PC-9 (cell line): Measurements from ENCODE around the gene PNMA6A. TPM values are rescaled to one million over a fixed set of nuclear protein-coding genes. Genes with fewer than 3 reads are reported as not detected.

Experiments
- BruUV-seq: library from RNA; stranded (reverse); fragments of 400-500 nt; replicated peaks from 2 replicates; lab custom pipeline; 2021; lab: Mats Ljungman, UMichigan
- CTCF ChIA-PET: fragments of 300-600 bp; sonication (Branson Sonifier 250); formaldehyde crosslinking; loops from one replicate; lab custom pipeline; 2022; ENCODE audit warnings: antibody characterized with exemption; lab: Charles Lee
- POLR2A ChIA-PET: fragments of 300-600 bp; sonication (Branson Sonifier 250); formaldehyde crosslinking; loops from one replicate; lab custom pipeline; 2022; ENCODE audit warnings: antibody characterized with exemption; ENCODE audit not compliant: unreplicated experiment; lab: Charles Lee
- DNase-seq, 2 experiments: peaks; one replicate each; pipeline versions ENCODE4 v3.0.0 to v3.0.0-alpha.2; 2015 to 2022; ENCODE audit warnings: mixed read lengths in 1 of 2
- H2AFZ ChIP-seq: fragments of 200-600 bp; sonication (generic); 2 replicates; pipeline ENCODE4 v1.8.1; 2017; ENCODE audit warnings: antibody characterized with exemption
- H3F3A ChIP-seq: fragments of 200-600 bp; sonication (generic); 2 replicates; pipeline ENCODE4 v1.8.1; 2017; ENCODE audit warnings: antibody characterized with exemption, mild to moderate bottlenecking, low read depth; ENCODE audit not compliant: insufficient read depth
- H3K27ac ChIP-seq: fragments of 200-600 bp; sonication (generic); 2 replicates; pipeline ENCODE4 v1.6.1; 2016; ENCODE audit warnings: mixed run types
- H3K27me3 ChIP-seq: fragments of 200-600 bp; sonication (generic); 2 replicates; pipeline ENCODE4 v1.6.1; 2016; ENCODE audit warnings: low read depth, mixed run types; ENCODE audit not compliant: insufficient read depth
- H3K36me3 ChIP-seq: fragments of 200-600 bp; sonication (generic); 2 replicates; pipeline ENCODE4 v1.6.1; 2016; ENCODE audit warnings: low read depth, mixed run types
- H3K4me1 ChIP-seq: fragments of 200-600 bp; sonication (generic); replicated peaks from 2 replicates; pipeline ENCODE4 v1.6.1; 2016; ENCODE audit warnings: mixed run types; ENCODE audit not compliant: insufficient read depth
- H3K4me2 ChIP-seq: fragments of 200-600 bp; sonication (generic); 2 replicates; pipeline ENCODE4 v1.6.1; 2017; ENCODE audit warnings: mixed run types
- H3K4me3 ChIP-seq: fragments of 200-600 bp; sonication (generic); 2 replicates; pipeline ENCODE4 v1.6.1; 2016; ENCODE audit warnings: mixed run types
- H3K79me2 ChIP-seq: fragments of 200-600 bp; sonication (generic); 2 replicates; pipeline ENCODE4 v1.6.1; 2017; ENCODE audit warnings: low read depth, mixed run types
- H3K9me2 ChIP-seq: fragments of 200-600 bp; sonication (generic); 2 replicates; pipeline ENCODE4 v1.8.1; 2017; ENCODE audit warnings: mild to moderate bottlenecking; ENCODE audit not compliant: insufficient read depth
- H3K9me3 ChIP-seq: fragments of 200-600 bp; sonication (generic); 2 replicates; pipeline ENCODE4 v1.8.1; 2016; ENCODE audit warnings: low read depth; ENCODE audit not compliant: insufficient read depth
- H4K20me1 ChIP-seq: fragments of 200-600 bp; sonication (generic); 2 replicates; pipeline ENCODE4 v1.8.1; 2017; ENCODE audit not compliant: insufficient read depth
- CTCF ChIP-seq: fragments of 200-600 bp; sonication (generic); conservative IDR thresholded peaks from 2 replicates; pipeline ENCODE4 v1.6.1; 2017; ENCODE audit warnings: mixed run types, antibody characterized with exemption, mild to moderate bottlenecking, moderate library complexity
- EZH2 ChIP-seq: fragments of 200-600 bp; sonication (generic); IDR thresholded peaks from 2 replicates; pipeline ENCODE4 v1.8.0; 2017; ENCODE audit warnings: antibody characterized with exemption, low read depth
- intact Hi-C: fragments of 100-400 bp; cut with micrococcal nuclease; formaldehyde crosslinking; loops from one replicate; pipeline ENCODE4 v1.10.0; 2022; ENCODE audit not compliant: unreplicated experiment
- total RNA-seq: library from RNA; stranded (reverse); gene quantifications from 2 replicates; pipeline ENCODE4 v1.2.3, GENCODE V29; 2021

Gene PNMA6A
- total RNA-seq, 1 experiment from 2014 or later, result not detected

- BruUV-seq, result no TSS peak
- DNase-seq, result no peak
- Histone ChIP-seq H2AFZ (no peak overlapping the region), H4K20me1 (no peaks in the 10 kb centered on the region), H3F3A (no peaks in the 10 kb centered on the region; the same call in 1 of the 2 replicates), H3K4me2 (no peak overlapping the region), H3K36me3 (no peaks in the 10 kb centered on the region), H3K9me2 (no peaks in the 10 kb centered on the region), H3K27ac (no peak overlapping the region), H3K27me3 (peaks cover 25% of the 10 kb centered on the region; the same call in 1 of the 2 replicates), H3K79me2 (no peaks in the 10 kb centered on the region), H3K4me3 (no peak overlapping the region), H3K4me1 (no peaks in the 10 kb centered on the region; the same call in 1 of the 2 replicates), H3K9me3 (0 out of 2 replicates have a peak, but pooled peaks cover 4% of the 10 kb centered on the region)
- ChIA-PET CTCF (no interaction called here), POLR2A (no interaction called here)
- intact Hi-C loops, result no loop called here
- no peak for TF ChIP-seq CTCF
- no peak for TF ChIP-seq EZH2
Measured at GRCh38 chrX:153057281-153057680, 15.0 kb upstream of the PNMA6A start.

- TF ChIP-seq CTCF (no peak), EZH2 (no peak)
- CTCF ChIA-PET, result no interaction called here
- no TSS peak for BruUV-seq
- Histone ChIP-seq H3K4me3 (no peak overlapping the region), H2AFZ (no peak overlapping the region), H4K20me1 (no peaks in the 10 kb centered on the region), H3K27me3 (peaks cover 16% of the 10 kb centered on the region; the same call in 1 of the 2 replicates), H3K4me2 (no peak overlapping the region), H3K79me2 (no peaks in the 10 kb centered on the region), H3K27ac (no peak overlapping the region), H3F3A (no peaks in the 10 kb centered on the region; the same call in 1 of the 2 replicates), H3K9me2 (no peaks in the 10 kb centered on the region), H3K36me3 (no peaks in the 10 kb centered on the region), H3K4me1 (no peaks in the 10 kb centered on the region; the same call in 1 of the 2 replicates), H3K9me3 (0 out of 2 replicates have a peak, but pooled peaks cover 4% of the 10 kb centered on the region)
- intact Hi-C loops, result no loop called here
- POLR2A ChIA-PET, result no interaction called here
- peak in 1 of 2 experiments; percentile 19 for DNase-seq
Measured at GRCh38 chrX:153059191-153060094, 12.8 kb upstream of the PNMA6A start.

- Histone ChIP-seq H2AFZ (no peak overlapping the region), H3K79me2 (no peaks in the 10 kb centered on the region), H3K9me3 (0 out of 2 replicates have a peak, but pooled peaks cover 4% of the 10 kb centered on the region), H3K4me3 (no peak overlapping the region), H3F3A (no peaks in the 10 kb centered on the region; the same call in 1 of the 2 replicates), H4K20me1 (no peaks in the 10 kb centered on the region), H3K4me1 (no peaks in the 10 kb centered on the region; the same call in 1 of the 2 replicates), H3K27ac (no peak overlapping the region), H3K4me2 (no peak overlapping the region), H3K9me2 (no peaks in the 10 kb centered on the region), H3K27me3 (peaks cover 12% of the 10 kb centered on the region; the same call in 1 of the 2 replicates), H3K36me3 (no peaks in the 10 kb centered on the region)
- POLR2A ChIA-PET, result no interaction called here
- TF ChIP-seq EZH2 (no peak), CTCF (no peak)
- BruUV-seq, result no TSS peak
- DNase-seq, result peak in 1 of 2 experiments; percentile 6
- CTCF ChIA-PET, result no interaction called here
- intact Hi-C loops, result no loop called here
Measured at GRCh38 chrX:153060095-153060445, 12.2 kb upstream of the PNMA6A start.
